Esophagus squamous epithelium (tissue), 5 donors: ENCODE measurements around the gene SPTBN4. TPM values are rescaled to one million over a fixed set of nuclear protein-coding genes. Genes with fewer than 3 reads are reported as not detected.

ENCODE experiments used
- DNase-seq: peaks from one replicate; lab custom pipeline; 2025; lab: John Stamatoyannopoulos, UW
- H3K27ac ChIP-seq, 4 donors: fragments of 200-600 bp; sonication (generic); one replicate each; pipeline ENCODE4 v1.5.1; 2016 to 2019; ENCODE audit warnings: mild to moderate bottlenecking in 1 of 4
- H3K27me3 ChIP-seq, 4 donors: fragments of 200-600 bp; sonication (generic); 1 replicate in 3 of 4; 2 replicates in 1 of 4; pipeline versions ENCODE4 v1.5.1 to v1.6.0; 2017 to 2021; ENCODE audit warnings: antibody characterized with exemption in 1 of 4
- H3K36me3 ChIP-seq, 3 donors: fragments of 200-600 bp; sonication (generic); one replicate each; pipeline ENCODE4 v1.5.1; 2016 to 2019
- H3K4me1 ChIP-seq, 3 donors: fragments of 200-600 bp; sonication (generic); one replicate each; pipeline ENCODE4 v1.5.1; 2017 to 2019
- H3K4me3 ChIP-seq, 4 donors: fragments of 200-600 bp; sonication (generic); 1 replicate in 3 of 4; 2 replicates in 1 of 4; pipeline ENCODE4 v1.5.1; 2016 to 2019; ENCODE audit warnings: mild to moderate bottlenecking in 2 of 4, moderate library complexity in 1 of 4
- H3K9me3 ChIP-seq, 3 donors: fragments of 200-600 bp; sonication (generic); one replicate each; pipeline ENCODE4 v1.5.1; 2016 to 2019
- CTCF ChIP-seq, 6 experiments: fragments of 450-650 bp in 4 of 6; fragments of 200-600 bp in 2 of 6; sonication (generic) in 2 of 6; IDR thresholded peaks; one replicate each; pipeline ENCODE4 v1.5.1; 2016 to 2019; ENCODE audit warnings: antibody characterized with exemption in 6 of 6, mild to moderate bottlenecking in 4 of 6, moderate library complexity in 4 of 6
- POLR2A ChIP-seq, 4 donors: fragments of 450-650 bp; IDR thresholded peaks; one replicate each; pipeline ENCODE4 v1.6.1; 2017; ENCODE audit warnings: antibody characterized with exemption in 4 of 4, mild to moderate bottlenecking in 4 of 4, moderate library complexity in 3 of 4
- WGBS, 2 donors: methylation state at CpG; one replicate each; pipeline ENCODE4 v1.1.5; 2018; 5-methylcytosine and 5-hydroxymethylcytosine counted together
- intact Hi-C: fragments of 100-400 bp; cut with DNase I; formaldehyde crosslinking; loops from one replicate; pipeline ENCODE4 v1.15.0; 2022
- total RNA-seq, 4 donors: library from RNA; depleted of rRNA; stranded (reverse); fragments of >200 nt; gene quantifications; one replicate each; pipeline ENCODE4 v1.1.0, GENCODE V29; 2016
- donor health status: DM: yes; HTN: yes; CAD: no.

The SPTBN4 gene
- total RNA-seq, 4 donors from 2014 or later = 0.08 to 2.0 (median 1.2) TPM

- no peaks in the 10 kb centered on the region for H3K36me3 ChIP-seq
- H3K27me3 ChIP-seq = no peaks in the 10 kb centered on the region
- intact Hi-C loops = loop anchor here (5.0 to 10.0 kb wide), 2 partner anchors 108 to 185 kb away; partner anchors contain the start of genes COQ8B, ITPKC and SERTAD1
- no peaks in the 10 kb centered on the region for H3K9me3 ChIP-seq
- H3K27ac ChIP-seq = peak overlapping the region; percentile 94 to 97 (median 95)
- TF ChIP-seq CTCF (IDR thresholded peaks at IDR 0.05) (peak in 1 of 6 experiments; percentile 4), POLR2A (IDR thresholded peaks at IDR 0.05) (peak in 3 of 4 donors; percentile 60 to 79 (median 74))
- H3K4me3 ChIP-seq = peak overlapping the region; percentile 43 to 74 (median 58)
- 4 to 11% methylated on average over 10 to 29 of the region's 50 CpGs for WGBS, 2 donors
- DNase-seq = peak; percentile 76
- peaks cover 55 to 98% (median 56%) of the 10 kb centered on the region in 3 donors for H3K4me1 ChIP-seq
Observed at GRCh38 chr19:40609561-40610395, 143.0 kb downstream of the SPTBN4 start.

- intact Hi-C loops = no loop called here
- WGBS, 2 donors = 28 to 29% methylated on average over 12 of the region's 29 CpGs
- Histone ChIP-seq H3K4me3 (peak overlapping the region; percentile 9 to 74 (median 58)), H3K36me3 (peaks cover 0 to 2% (median 0%) of the 10 kb centered on the region in 3 donors), H3K4me1 (peaks cover 49 to 98% (median 55%) of the 10 kb centered on the region in 3 donors), H3K9me3 (no peaks in the 10 kb centered on the region), H3K27ac (peak overlapping the region; percentile 94 to 97 (median 95)), H3K27me3 (no peaks in the 10 kb centered on the region)
- DNase-seq = no peak
- TF ChIP-seq POLR2A (IDR thresholded peaks at IDR 0.05) = peak in 1 of 4 donors; percentile 57
- TF ChIP-seq CTCF (IDR thresholded peaks at IDR 0.05) = no peak
Observed at GRCh38 chr19:40610396-40611064, 143.7 kb downstream of the SPTBN4 start.

GRCh38 chr19:40611096-40611495 lies 144.3 kb downstream of the SPTBN4 start:
- Histone ChIP-seq H3K4me1 (peaks cover 47 to 98% (median 51%) of the 10 kb centered on the region in 3 donors), H3K9me3 (no peaks in the 10 kb centered on the region), H3K4me3 (peak overlapping the region in 1 of 4 donors; percentile 74), H3K27ac (peak overlapping the region; percentile 94 to 97 (median 95)), H3K27me3 (no peaks in the 10 kb centered on the region), H3K36me3 (peaks cover 0 to 8% (median 0%) of the 10 kb centered on the region in 3 donors)
- intact Hi-C loops = no loop called here
- no peak for TF ChIP-seq CTCF (IDR thresholded peaks at IDR 0.05)
- no peak for TF ChIP-seq POLR2A (IDR thresholded peaks at IDR 0.05)
- DNase-seq = no peak
- 44 to 59% methylated on average over 7 to 14 of the region's 15 CpGs for WGBS, 2 donors

- TF ChIP-seq CTCF (IDR thresholded peaks at IDR 0.05) (no peak), POLR2A (IDR thresholded peaks at IDR 0.05) (no peak)
- intact Hi-C loops = no loop called here
- H3K27ac ChIP-seq = peak overlapping the region; percentile 94 to 97 (median 95)
Observed at GRCh38 chr19:40611900-40612698, 145.3 kb downstream of the SPTBN4 start.

More at GRCh38 chr19:40611900-40612698, 145.3 kb downstream of the SPTBN4 start:
- Histone ChIP-seq H3K4me1 (peaks cover 40 to 98% (median 43%) of the 10 kb centered on the region in 3 donors), H3K27me3 (no peaks in the 10 kb centered on the region), H3K9me3 (no peaks in the 10 kb centered on the region), H3K4me3 (no peak overlapping the region), H3K36me3 (peaks cover 0 to 18% (median 0%) of the 10 kb centered on the region in 3 donors)
- 86 to 100% methylated on average over 1 of the region's 10 CpGs for WGBS, 2 donors
- DNase-seq = no peak
